WTC11 (cell line): ENCODE measurements around the gene KRT9. TPM values are rescaled to one million over a fixed set of nuclear protein-coding genes. Genes with fewer than 3 reads are reported as not detected.
"Not testable (repeated sequence)": the region's sequence is repeated elsewhere in the genome, so short reads cannot be mapped to it uniquely, and the experiment has no call there.

Experiments used
- ATAC-seq: fragments of 200-7000 bp; cut with Tn5 transposase; 2 replicates; pipeline ENCODE4 v1.10.0; 2021; ENCODE audit warnings: mild to moderate bottlenecking, moderate library complexity
- Bru-seq: library from RNA; stranded (reverse); fragments of 400-500 nt; gene quantifications from one replicate; lab custom pipeline; 2021; lab: Mats Ljungman, UMichigan
- CTCF ChIA-PET: fragments of 300-600 bp; sonication (Branson Sonifier 250); formaldehyde crosslinking; loops from one replicate; lab custom pipeline; 2021; ENCODE audit warnings: antibody characterized with exemption; lab: Charles Lee
- POLR2A ChIA-PET: fragments of 350-600 bp; sonication (Branson Sonifier 250); formaldehyde crosslinking; loops from one replicate; lab custom pipeline; 2021; ENCODE audit warnings: antibody characterized with exemption; lab: Charles Lee
- DNase-seq: peaks from one replicate; pipeline ENCODE4 v3.0.0; 2021; ENCODE audit warnings: low spot score
- H3K27ac Mint-ChIP-seq: 2 replicates; pipeline ENCODE4 v1.8.0; 2021; ENCODE audit warnings: mixed read lengths
- H3K27me3 Mint-ChIP-seq: 2 replicates; pipeline ENCODE4 v1.8.0; 2021; ENCODE audit warnings: low read depth, mild to moderate bottlenecking, moderate library complexity, mixed read lengths
- H3K36me3 Mint-ChIP-seq: 2 replicates; pipeline ENCODE4 v1.8.0; 2021; ENCODE audit warnings: mixed read lengths
- H3K4me1 Mint-ChIP-seq: 2 replicates; pipeline ENCODE4 v1.8.0; 2022; ENCODE audit warnings: mixed read lengths
- H3K4me3 Mint-ChIP-seq: 2 replicates; pipeline ENCODE4 v1.8.0; 2021; ENCODE audit warnings: mild to moderate bottlenecking, moderate library complexity, mixed read lengths
- H3K9me3 Mint-ChIP-seq: 2 replicates; pipeline ENCODE4 v1.8.0; 2021; ENCODE audit warnings: mixed read lengths
- FOXK1 ChIP-seq: sonication (generic); formaldehyde crosslinking; IDR thresholded peaks from 2 replicates; pipeline ENCODE4 v1.8.0; 2022; ENCODE audit warnings: mild to moderate bottlenecking, moderate library complexity, missing genetic modification reagents
- GTF2I ChIP-seq: fragments of 250-450 bp; sonication (Bioruptor Pico); conservative IDR thresholded peaks from 2 replicates; pipeline ENCODE4 v1.4.0; 2021; ENCODE audit warnings: mild to moderate bottlenecking
- JUN ChIP-seq: sonication (generic); formaldehyde crosslinking; IDR thresholded peaks from 2 replicates; pipeline ENCODE4 v1.8.0; 2023; ENCODE audit warnings: mild to moderate bottlenecking, missing genetic modification reagents
- KAT7 ChIP-seq: sonication (generic); formaldehyde crosslinking; IDR thresholded peaks from 2 replicates; pipeline ENCODE4 v1.8.1; 2023; ENCODE audit warnings: missing genetic modification reagents, mild to moderate bottlenecking, borderline replicate concordance
- MXD4 ChIP-seq: fragments of 250-450 bp; sonication (Bioruptor Pico); IDR thresholded peaks from 2 replicates; pipeline ENCODE4 v1.8.0; 2021; ENCODE audit warnings: mild to moderate bottlenecking, moderate library complexity, borderline replicate concordance
- RORB ChIP-seq: fragments of 250-450 bp; sonication (Bioruptor Pico); IDR thresholded peaks from 2 replicates; pipeline ENCODE4 v1.9.0; 2021; ENCODE audit warnings: mild to moderate bottlenecking
- TCF7 ChIP-seq: sonication (generic); formaldehyde crosslinking; IDR thresholded peaks from 2 replicates; pipeline ENCODE4 v1.8.0; 2022; ENCODE audit warnings: mild to moderate bottlenecking, low read depth, missing genetic modification reagents, moderate library complexity
- ZBTB21 ChIP-seq: sonication (generic); formaldehyde crosslinking; IDR thresholded peaks from 2 replicates; pipeline ENCODE4 v1.8.1; 2023; ENCODE audit warnings: mild to moderate bottlenecking, missing genetic modification reagents, borderline replicate concordance
- ZNF219 ChIP-seq: sonication (generic); formaldehyde crosslinking; IDR thresholded peaks from 2 replicates; pipeline ENCODE4 v1.8.0; 2023; ENCODE audit warnings: missing genetic modification reagents, mild to moderate bottlenecking, borderline replicate concordance
- ZNF232 ChIP-seq: sonication (generic); formaldehyde crosslinking; IDR thresholded peaks from 2 replicates; pipeline ENCODE4 v1.8.0; 2022; ENCODE audit warnings: mild to moderate bottlenecking, missing genetic modification reagents
- ZNF671 ChIP-seq: fragments of 250-450 bp; sonication (Bioruptor Pico); IDR thresholded peaks from 2 replicates; pipeline ENCODE4 v1.8.0; 2021; ENCODE audit warnings: mild to moderate bottlenecking
- long read RNA-seq, 3 experiments: library from RNA in 1 of 3; library from capped mRNA in 1 of 3; library from polyadenylated mRNA in 1 of 3; unstranded in 2 of 3; stranded (forward) in 1 of 3; transcript quantifications; one replicate each; pipeline ENCODE4 v2.0.0, GENCODE V29; 2021
- total RNA-seq: library from RNA; stranded (reverse); gene quantifications from 3 replicates; pipeline ENCODE4 v1.2.3, GENCODE V29; 2021
- TF ChIP-seq, protein P1 (sequence below): fragments of 250-450 bp; sonication (Bioruptor Pico); IDR thresholded peaks from 2 replicates; pipeline ENCODE4 v1.8.0; 2021; ENCODE audit warnings: mild to moderate bottlenecking
- TF ChIP-seq, protein P2 (sequence below): fragments of 250-450 bp; sonication (Bioruptor Pico); IDR thresholded peaks from 2 replicates; pipeline ENCODE4 v1.9.0; 2021; ENCODE audit warnings: mild to moderate bottlenecking
- TF ChIP-seq, protein P3 (sequence below): sonication (generic); formaldehyde crosslinking; IDR thresholded peaks from 2 replicates; pipeline ENCODE4 v1.8.1; 2022; ENCODE audit warnings: low read depth, missing genetic modification reagents, borderline replicate concordance
- TF ChIP-seq, protein P4 (sequence below): sonication (generic); formaldehyde crosslinking; IDR thresholded peaks from 2 replicates; pipeline ENCODE4 v1.8.0; 2022; ENCODE audit warnings: missing genetic modification reagents
- TF ChIP-seq, protein P5 (sequence below): sonication (generic); formaldehyde crosslinking; IDR thresholded peaks from 2 replicates; pipeline ENCODE4 v1.8.0; 2023; ENCODE audit warnings: missing genetic modification reagents

KRT9 gene, protein sequence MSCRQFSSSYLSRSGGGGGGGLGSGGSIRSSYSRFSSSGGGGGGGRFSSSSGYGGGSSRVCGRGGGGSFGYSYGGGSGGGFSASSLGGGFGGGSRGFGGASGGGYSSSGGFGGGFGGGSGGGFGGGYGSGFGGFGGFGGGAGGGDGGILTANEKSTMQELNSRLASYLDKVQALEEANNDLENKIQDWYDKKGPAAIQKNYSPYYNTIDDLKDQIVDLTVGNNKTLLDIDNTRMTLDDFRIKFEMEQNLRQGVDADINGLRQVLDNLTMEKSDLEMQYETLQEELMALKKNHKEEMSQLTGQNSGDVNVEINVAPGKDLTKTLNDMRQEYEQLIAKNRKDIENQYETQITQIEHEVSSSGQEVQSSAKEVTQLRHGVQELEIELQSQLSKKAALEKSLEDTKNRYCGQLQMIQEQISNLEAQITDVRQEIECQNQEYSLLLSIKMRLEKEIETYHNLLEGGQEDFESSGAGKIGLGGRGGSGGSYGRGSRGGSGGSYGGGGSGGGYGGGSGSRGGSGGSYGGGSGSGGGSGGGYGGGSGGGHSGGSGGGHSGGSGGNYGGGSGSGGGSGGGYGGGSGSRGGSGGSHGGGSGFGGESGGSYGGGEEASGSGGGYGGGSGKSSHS
- not detected in 3 replicates for total RNA-seq
- Bru-seq, nascent RNA: not detected
- long read RNA-seq, experiment 1: 0 reads
- long read RNA-seq, experiment 2: 0 reads
- long read RNA-seq, experiment 3: 0 reads

DNA sequence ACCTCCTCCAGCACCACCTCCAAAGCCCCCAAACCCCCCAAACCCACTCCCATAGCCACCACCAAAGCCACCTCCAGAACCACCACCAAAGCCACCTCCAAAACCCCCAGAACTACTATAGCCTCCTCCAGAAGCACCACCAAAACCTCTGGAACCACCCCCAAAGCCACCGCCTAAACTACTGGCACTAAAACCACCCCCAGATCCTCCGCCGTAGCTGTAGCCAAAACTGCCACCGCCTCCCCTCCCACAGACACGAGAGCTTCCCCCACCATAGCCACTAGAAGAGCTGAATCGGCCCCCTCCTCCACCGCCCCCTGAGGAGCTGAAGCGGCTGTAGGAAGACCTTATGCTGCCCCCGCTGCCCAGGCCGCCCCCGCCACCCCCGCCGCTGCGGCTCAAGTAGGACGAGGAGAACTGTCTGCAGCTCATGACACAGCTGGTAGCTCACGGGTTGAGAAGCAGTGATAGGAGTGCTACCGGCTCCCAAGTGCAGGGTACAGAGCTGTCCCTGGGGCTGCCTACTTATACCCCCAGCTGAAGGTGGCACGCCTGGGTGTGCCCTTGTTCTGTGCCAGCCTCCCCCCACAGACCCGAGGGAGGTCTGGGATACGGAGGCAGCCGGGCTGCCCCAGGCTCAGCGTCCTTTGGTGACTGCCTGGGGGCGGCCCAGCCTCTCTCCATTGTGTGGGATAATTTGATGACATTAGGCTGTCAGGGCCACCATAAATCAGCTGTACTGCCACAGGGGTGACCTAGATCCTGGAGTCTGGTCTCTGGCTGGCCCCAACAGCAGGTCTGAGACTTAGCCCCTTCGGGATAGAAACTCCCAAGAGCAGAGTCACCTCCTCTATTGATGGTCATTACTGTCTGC is at the start of gene KRT9:
KRT9 (minus strand) TSS at position 499 of the 874 bp plus-strand sequence; CDS start at position 432, 67 bp downstream.
- Mint-ChIP-seq H3K27me3 (peaks cover 28% of the 10 kb centered on the region), H3K9me3 (no peaks in the 10 kb centered on the region; the same call in 1 of the 2 replicates), H3K27ac (no peak within 1 kb of the TSS), H3K4me1 (no peaks in the 10 kb centered on the region), H3K36me3 (no peaks in the 10 kb centered on the region), H3K4me3 (no peak within 1 kb of the TSS)
- DNase-seq (no peak), ATAC-seq (no peak)
- TF ChIP-seq, protein P1, sequence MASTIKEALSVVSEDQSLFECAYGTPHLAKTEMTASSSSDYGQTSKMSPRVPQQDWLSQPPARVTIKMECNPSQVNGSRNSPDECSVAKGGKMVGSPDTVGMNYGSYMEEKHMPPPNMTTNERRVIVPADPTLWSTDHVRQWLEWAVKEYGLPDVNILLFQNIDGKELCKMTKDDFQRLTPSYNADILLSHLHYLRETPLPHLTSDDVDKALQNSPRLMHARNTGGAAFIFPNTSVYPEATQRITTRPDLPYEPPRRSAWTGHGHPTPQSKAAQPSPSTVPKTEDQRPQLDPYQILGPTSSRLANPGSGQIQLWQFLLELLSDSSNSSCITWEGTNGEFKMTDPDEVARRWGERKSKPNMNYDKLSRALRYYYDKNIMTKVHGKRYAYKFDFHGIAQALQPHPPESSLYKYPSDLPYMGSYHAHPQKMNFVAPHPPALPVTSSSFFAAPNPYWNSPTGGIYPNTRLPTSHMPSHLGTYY: no peak
- TF ChIP-seq TCF7 (CRISPR knock-in tag): no peak
- no peak for TF ChIP-seq ZNF671 (CRISPR knock-in tag)
- no peak for TF ChIP-seq GTF2I (CRISPR knock-in tag)
- TF ChIP-seq ZNF219 (CRISPR knock-in tag): no peak
- TF ChIP-seq, protein P2, sequence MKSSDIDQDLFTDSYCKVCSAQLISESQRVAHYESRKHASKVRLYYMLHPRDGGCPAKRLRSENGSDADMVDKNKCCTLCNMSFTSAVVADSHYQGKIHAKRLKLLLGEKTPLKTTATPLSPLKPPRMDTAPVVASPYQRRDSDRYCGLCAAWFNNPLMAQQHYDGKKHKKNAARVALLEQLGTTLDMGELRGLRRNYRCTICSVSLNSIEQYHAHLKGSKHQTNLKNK (CRISPR knock-in tag): no peak
- TF ChIP-seq JUN: no peak
- no peak for TF ChIP-seq ZNF232
- TF ChIP-seq FOXK1 (CRISPR knock-in tag): no peak
- TF ChIP-seq, protein P3, sequence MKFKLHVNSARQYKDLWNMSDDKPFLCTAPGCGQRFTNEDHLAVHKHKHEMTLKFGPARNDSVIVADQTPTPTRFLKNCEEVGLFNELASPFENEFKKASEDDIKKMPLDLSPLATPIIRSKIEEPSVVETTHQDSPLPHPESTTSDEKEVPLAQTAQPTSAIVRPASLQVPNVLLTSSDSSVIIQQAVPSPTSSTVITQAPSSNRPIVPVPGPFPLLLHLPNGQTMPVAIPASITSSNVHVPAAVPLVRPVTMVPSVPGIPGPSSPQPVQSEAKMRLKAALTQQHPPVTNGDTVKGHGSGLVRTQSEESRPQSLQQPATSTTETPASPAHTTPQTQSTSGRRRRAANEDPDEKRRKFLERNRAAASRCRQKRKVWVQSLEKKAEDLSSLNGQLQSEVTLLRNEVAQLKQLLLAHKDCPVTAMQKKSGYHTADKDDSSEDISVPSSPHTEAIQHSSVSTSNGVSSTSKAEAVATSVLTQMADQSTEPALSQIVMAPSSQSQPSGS (CRISPR knock-in tag): no peak
- TF ChIP-seq RORB: no peak
- TF ChIP-seq, protein P4, sequence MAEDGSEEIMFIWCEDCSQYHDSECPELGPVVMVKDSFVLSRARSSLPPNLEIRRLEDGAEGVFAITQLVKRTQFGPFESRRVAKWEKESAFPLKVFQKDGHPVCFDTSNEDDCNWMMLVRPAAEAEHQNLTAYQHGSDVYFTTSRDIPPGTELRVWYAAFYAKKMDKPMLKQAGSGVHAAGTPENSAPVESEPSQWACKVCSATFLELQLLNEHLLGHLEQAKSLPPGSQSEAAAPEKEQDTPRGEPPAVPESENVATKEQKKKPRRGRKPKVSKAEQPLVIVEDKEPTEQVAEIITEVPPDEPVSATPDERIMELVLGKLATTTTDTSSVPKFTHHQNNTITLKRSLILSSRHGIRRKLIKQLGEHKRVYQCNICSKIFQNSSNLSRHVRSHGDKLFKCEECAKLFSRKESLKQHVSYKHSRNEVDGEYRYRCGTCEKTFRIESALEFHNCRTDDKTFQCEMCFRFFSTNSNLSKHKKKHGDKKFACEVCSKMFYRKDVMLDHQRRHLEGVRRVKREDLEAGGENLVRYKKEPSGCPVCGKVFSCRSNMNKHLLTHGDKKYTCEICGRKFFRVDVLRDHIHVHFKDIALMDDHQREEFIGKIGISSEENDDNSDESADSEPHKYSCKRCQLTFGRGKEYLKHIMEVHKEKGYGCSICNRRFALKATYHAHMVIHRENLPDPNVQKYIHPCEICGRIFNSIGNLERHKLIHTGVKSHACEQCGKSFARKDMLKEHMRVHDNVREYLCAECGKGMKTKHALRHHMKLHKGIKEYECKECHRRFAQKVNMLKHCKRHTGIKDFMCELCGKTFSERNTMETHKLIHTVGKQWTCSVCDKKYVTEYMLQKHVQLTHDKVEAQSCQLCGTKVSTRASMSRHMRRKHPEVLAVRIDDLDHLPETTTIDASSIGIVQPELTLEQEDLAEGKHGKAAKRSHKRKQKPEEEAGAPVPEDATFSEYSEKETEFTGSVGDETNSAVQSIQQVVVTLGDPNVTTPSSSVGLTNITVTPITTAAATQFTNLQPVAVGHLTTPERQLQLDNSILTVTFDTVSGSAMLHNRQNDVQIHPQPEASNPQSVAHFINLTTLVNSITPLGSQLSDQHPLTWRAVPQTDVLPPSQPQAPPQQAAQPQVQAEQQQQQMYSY (CRISPR knock-in tag): no peak
- TF ChIP-seq, protein P5, sequence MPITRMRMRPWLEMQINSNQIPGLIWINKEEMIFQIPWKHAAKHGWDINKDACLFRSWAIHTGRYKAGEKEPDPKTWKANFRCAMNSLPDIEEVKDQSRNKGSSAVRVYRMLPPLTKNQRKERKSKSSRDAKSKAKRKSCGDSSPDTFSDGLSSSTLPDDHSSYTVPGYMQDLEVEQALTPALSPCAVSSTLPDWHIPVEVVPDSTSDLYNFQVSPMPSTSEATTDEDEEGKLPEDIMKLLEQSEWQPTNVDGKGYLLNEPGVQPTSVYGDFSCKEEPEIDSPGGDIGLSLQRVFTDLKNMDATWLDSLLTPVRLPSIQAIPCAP (CRISPR knock-in tag): no peak
- TF ChIP-seq MXD4: no peak
- no peak for TF ChIP-seq KAT7 (CRISPR knock-in tag)
- TF ChIP-seq ZBTB21: no peak
- ChIA-PET CTCF (interaction anchor here (0.7 to 5.2 kb wide), 5 partner anchors 8 to 708 kb away, joined by 3 to 27 read pairs (median 8); no protein-coding TSS in a partner anchor), POLR2A (no interaction called here)

DNA sequence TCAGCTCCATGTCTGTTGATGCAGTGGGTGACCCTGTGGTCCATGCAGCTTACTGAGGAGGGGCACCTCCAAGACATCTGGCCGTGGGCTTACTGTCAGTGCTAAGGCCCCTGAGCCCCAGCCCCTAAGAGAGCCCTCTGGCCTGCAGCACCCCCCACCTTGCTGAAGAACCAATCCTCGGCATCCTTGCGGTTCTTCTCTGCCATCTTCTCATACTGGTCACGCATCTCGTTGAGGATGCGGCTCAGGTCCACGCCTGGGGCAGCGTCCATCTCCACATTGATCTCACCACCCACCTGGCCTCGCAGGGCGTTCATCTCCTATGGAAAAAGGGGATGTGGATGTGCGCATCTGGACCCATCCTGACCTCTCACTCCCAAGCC is 49.6 kb upstream of the KRT9 start:
- POLR2A ChIA-PET, H3K27me3 Mint-ChIP-seq: not testable (repeated sequence)

More for the DNA sequence above, 49.6 kb upstream of the KRT9 start:
- ATAC-seq, H3K4me3 Mint-ChIP-seq, H3K36me3 Mint-ChIP-seq, DNase-seq, H3K9me3 Mint-ChIP-seq: not testable (repeated sequence)
- peak overlapping the region; percentile 60; the same call in 1 of the 2 replicates for H3K27ac Mint-ChIP-seq
- CTCF ChIA-PET: interaction anchor here (0.9 to 2.7 kb wide), 7 partner anchors 11 to 73 kb away, joined by 3 to 18 read pairs (median 9); no protein-coding TSS in a partner anchor
- peaks cover 10% of the 10 kb centered on the region; the same call in 1 of the 2 replicates for H3K4me1 Mint-ChIP-seq
